CD4-positive, alpha-beta T cell (primary cell): Measurements from ENCODE around the gene ATP8A1. TPM values are rescaled to one million over a fixed set of nuclear protein-coding genes. Genes with fewer than 3 reads are reported as not detected.

ENCODE experiments used
- ATAC-seq: fragments of 200-7000 bp; cut with Tn5 transposase; one replicate; pipeline ENCODE4 v1.10.0; 2022; ENCODE audit warnings: mild to moderate bottlenecking; ENCODE audit not compliant: poor library complexity
- CTCF ChIA-PET: fragments of 350-600 bp; sonication (Branson Sonifier 250); formaldehyde crosslinking; loops from one replicate; lab custom pipeline; 2021; ENCODE audit warnings: antibody characterized with exemption, inconsistent platforms; lab: Charles Lee
- POLR2A ChIA-PET: fragments of 350-600 bp; sonication (Branson Sonifier 250); formaldehyde crosslinking; loops from one replicate; lab custom pipeline; 2021; ENCODE audit warnings: antibody characterized with exemption, inconsistent platforms; lab: Charles Lee
- DNase-seq, 14 experiments: peaks; one replicate each; pipeline ENCODE4 v3.0.0-alpha.2; 2013 to 2020; ENCODE audit warnings: mixed read lengths in 2 of 14
- H3K27ac ChIP-seq, 2 donors: one replicate each; pipeline versions ENCODE4 v1.5.1 to v1.7.0; 2013; ENCODE audit warnings: low read length in 2 of 2, low read depth in 1 of 2, mild to moderate bottlenecking in 1 of 2
- H3K27me3 ChIP-seq, 2 experiments: 1 replicate in 1 of 2; 2 replicates in 1 of 2; pipeline versions ENCODE4 v1.6.1 to v1.7.0; 2013; ENCODE audit warnings: low read length in 2 of 2, control low read depth in 1 of 2, mild to moderate bottlenecking in 1 of 2, moderate library complexity in 1 of 2; ENCODE audit not compliant: insufficient read depth in 2 of 2, control insufficient read depth in 1 of 2
- H3K36me3 ChIP-seq: one replicate; pipeline ENCODE4 v1.6.1; 2013; ENCODE audit warnings: low read length, control low read depth; ENCODE audit not compliant: insufficient read depth
- H3K4me1 ChIP-seq: one replicate; pipeline ENCODE4 v1.6.1; 2013; ENCODE audit warnings: low read length, control low read depth; ENCODE audit not compliant: insufficient read depth
- H3K4me3 ChIP-seq: one replicate; pipeline ENCODE4 v1.5.1; 2013; ENCODE audit warnings: mild to moderate bottlenecking, low read length, moderate library complexity
- H3K9me3 ChIP-seq, 2 experiments: 1 replicate in 1 of 2; 2 replicates in 1 of 2; pipeline versions ENCODE4 v1.6.1 to v1.7.0; 2013; ENCODE audit warnings: low read length in 2 of 2, mild to moderate bottlenecking in 2 of 2, control low read depth in 1 of 2, moderate library complexity in 1 of 2; ENCODE audit not compliant: control insufficient read depth in 1 of 2, insufficient read depth in 1 of 2
- H3K27ac Mint-ChIP-seq: one replicate; pipeline ENCODE4 v1.8.0; 2020; ENCODE audit warnings: mixed read lengths
- H3K27me3 Mint-ChIP-seq: one replicate; pipeline ENCODE4 v1.8.0; 2021; ENCODE audit warnings: mixed read lengths
- H3K36me3 Mint-ChIP-seq: one replicate; pipeline ENCODE4 v1.8.0; 2021; ENCODE audit warnings: low read depth, mixed read lengths
- H3K4me1 Mint-ChIP-seq: one replicate; pipeline ENCODE4 v1.8.0; 2021; ENCODE audit warnings: low read depth, mixed read lengths
- H3K4me3 Mint-ChIP-seq: one replicate; pipeline ENCODE4 v1.8.0; 2020; ENCODE audit warnings: mild to moderate bottlenecking, mixed read lengths
- H3K9me3 Mint-ChIP-seq: one replicate; pipeline ENCODE4 v1.8.0; 2020; ENCODE audit warnings: mixed read lengths
- CTCF ChIP-seq: fragments of 200-600 bp; IDR thresholded peaks from one replicate; pipeline ENCODE4 v1.8.0; 2022; ENCODE audit warnings: antibody characterized with exemption, mild to moderate bottlenecking
- intact Hi-C, 2 experiments: fragments of 100-400 bp; cut with DNase I in 1 of 2; cut with micrococcal nuclease in 1 of 2; formaldehyde crosslinking; loops; one replicate each; pipeline versions ENCODE4 v1.15.1 to v1.9.0; 2023 to 2025; cut with DNase I, micrococcal nuclease
- total RNA-seq, 174 experiments: library from RNA in 2 of 174; stranded (reverse) in 2 of 174; gene quantifications; one replicate each; pipeline ENCODE4 v1.2.3 and lab custom pipeline; 2021 to 2026

ATP8A1 gene
- total RNA-seq, 2 experiments from 2014 or later = 44.9 to 45.5 TPM

GRCh38 chr4:42612898-42613297 is 44.0 kb downstream of the ATP8A1 start:
- POLR2A ChIA-PET = no interaction called here
- peaks cover 80% of the 10 kb centered on the region for H3K36me3 Mint-ChIP-seq
- DNase-seq (no peak), ATAC-seq (no peak)
- peaks cover 17% of the 10 kb centered on the region for H3K4me1 Mint-ChIP-seq
- intact Hi-C loops = no loop called here
- Histone ChIP-seq H3K27ac (no peak overlapping the region), H3K9me3 (no peaks in the 10 kb centered on the region), H3K4me3 (no peak overlapping the region), H3K4me1 (no peaks in the 10 kb centered on the region), H3K36me3 (peaks cover 4% of the 10 kb centered on the region), H3K27me3 (no peaks in the 10 kb centered on the region)
- no peaks in the 10 kb centered on the region for H3K9me3 Mint-ChIP-seq
- H3K27me3 Mint-ChIP-seq = no peaks in the 10 kb centered on the region
- H3K27ac Mint-ChIP-seq = no peak overlapping the region
- TF ChIP-seq CTCF = no peak
- H3K4me3 Mint-ChIP-seq = no peak overlapping the region
- CTCF ChIA-PET = no interaction called here

- CTCF ChIA-PET = interaction anchor here (0.8 kb wide), 1 partner anchor 11 kb away, joined by 3 read pairs; no protein-coding TSS in a partner anchor
- ATAC-seq = no peak
- POLR2A ChIA-PET = no interaction called here
These were observed 46.0 kb downstream of the ATP8A1 start for GRCh38 chr4:42610941-42611340.

GRCh38 chr4:42609051-42609450 is 47.9 kb downstream of the ATP8A1 start:
- H3K36me3 Mint-ChIP-seq = peaks cover 65% of the 10 kb centered on the region
- H3K4me1 Mint-ChIP-seq = peaks cover 12% of the 10 kb centered on the region

More at GRCh38 chr4:42610941-42611340, 46.0 kb downstream of the ATP8A1 start:
- peaks cover 70% of the 10 kb centered on the region for H3K36me3 Mint-ChIP-seq
- no peak overlapping the region for H3K4me3 Mint-ChIP-seq
- peaks cover 4% of the 10 kb centered on the region for H3K36me3 ChIP-seq
- no peak for DNase-seq
- intact Hi-C loops = no loop called here
- no peaks in the 10 kb centered on the region for H3K9me3 Mint-ChIP-seq
- no peak for TF ChIP-seq CTCF
- no peak overlapping the region for H3K27ac Mint-ChIP-seq
- peaks cover 12% of the 10 kb centered on the region for H3K4me1 Mint-ChIP-seq
- H3K4me3 ChIP-seq = no peak overlapping the region
- no peaks in the 10 kb centered on the region for H3K27me3 Mint-ChIP-seq
- H3K9me3 ChIP-seq = no peaks in the 10 kb centered on the region
- H3K27ac ChIP-seq = no peak overlapping the region
- H3K27me3 ChIP-seq = no peaks in the 10 kb centered on the region
- no peaks in the 10 kb centered on the region for H3K4me1 ChIP-seq

More at GRCh38 chr4:42609051-42609450, 47.9 kb downstream of the ATP8A1 start:
- Mint-ChIP-seq H3K4me3 (no peak overlapping the region), H3K9me3 (no peaks in the 10 kb centered on the region), H3K27me3 (no peaks in the 10 kb centered on the region), H3K27ac (no peak overlapping the region)
- TF ChIP-seq CTCF = no peak
- ATAC-seq (no peak), DNase-seq (no peak)
- Histone ChIP-seq H3K4me1 (no peaks in the 10 kb centered on the region), H3K9me3 (no peaks in the 10 kb centered on the region), H3K36me3 (peaks cover 7% of the 10 kb centered on the region), H3K27me3 (no peaks in the 10 kb centered on the region), H3K27ac (no peak overlapping the region), H3K4me3 (no peak overlapping the region)
- intact Hi-C loops = no loop called here
- CTCF ChIA-PET = no interaction called here
- POLR2A ChIA-PET = no interaction called here
